GM12873 (cell line): ENCODE results near the gene HSBP1.
A peak's percentile ranks its signal among the peaks of the same experiment; 100 is the strongest.

ENCODE experiments used
- TF ChIP-seq, protein P1 (sequence below): IDR thresholded peaks from 2 replicates; pipeline ENCODE4 v1.5.1; 2012; ENCODE audit warnings: low read depth, mild to moderate bottlenecking, moderate library complexity, low read length, control low read depth; ENCODE audit not compliant: insufficient read depth; ENCODE audit errors: missing control alignments

HSBP1 gene

DNA sequence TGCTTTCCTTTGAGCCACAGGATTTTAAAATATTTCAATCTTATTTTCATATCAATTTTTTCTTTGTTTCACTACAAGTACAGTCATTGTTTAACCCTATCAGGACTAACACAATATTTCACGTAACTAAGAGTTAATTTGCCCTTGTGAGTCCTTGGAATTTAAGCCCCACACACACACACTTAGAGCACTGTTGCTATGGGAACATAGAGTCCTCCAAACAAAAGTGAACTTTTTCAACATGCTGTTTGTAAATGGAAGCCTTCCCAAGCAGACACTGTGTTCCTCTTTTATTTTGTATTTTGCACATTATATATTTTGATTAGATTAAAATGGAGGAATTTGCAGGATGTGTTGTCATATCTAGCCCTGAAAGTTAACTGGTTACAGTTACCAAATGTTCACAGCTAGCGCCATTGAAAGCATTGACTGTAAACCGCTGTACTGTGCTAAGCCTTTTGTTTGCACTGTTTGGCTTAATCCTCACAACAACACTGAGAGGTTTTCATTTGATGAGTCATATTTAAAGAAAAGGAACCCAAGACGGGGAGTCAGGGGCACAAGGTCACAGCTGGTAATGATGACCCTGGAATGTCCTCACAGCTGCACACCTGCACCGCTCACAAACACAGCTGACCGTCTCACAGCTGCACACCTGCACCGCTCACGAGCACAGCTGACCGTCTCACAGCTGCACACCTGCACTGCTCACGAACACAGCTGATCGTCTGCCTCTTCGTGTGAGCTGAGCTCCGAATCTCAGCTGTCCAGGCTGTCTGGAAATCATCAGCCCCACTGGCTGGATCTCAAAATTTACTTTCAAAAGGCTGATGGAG is 6.3 kb downstream of the HSBP1 start:
- TF ChIP-seq, protein P1, sequence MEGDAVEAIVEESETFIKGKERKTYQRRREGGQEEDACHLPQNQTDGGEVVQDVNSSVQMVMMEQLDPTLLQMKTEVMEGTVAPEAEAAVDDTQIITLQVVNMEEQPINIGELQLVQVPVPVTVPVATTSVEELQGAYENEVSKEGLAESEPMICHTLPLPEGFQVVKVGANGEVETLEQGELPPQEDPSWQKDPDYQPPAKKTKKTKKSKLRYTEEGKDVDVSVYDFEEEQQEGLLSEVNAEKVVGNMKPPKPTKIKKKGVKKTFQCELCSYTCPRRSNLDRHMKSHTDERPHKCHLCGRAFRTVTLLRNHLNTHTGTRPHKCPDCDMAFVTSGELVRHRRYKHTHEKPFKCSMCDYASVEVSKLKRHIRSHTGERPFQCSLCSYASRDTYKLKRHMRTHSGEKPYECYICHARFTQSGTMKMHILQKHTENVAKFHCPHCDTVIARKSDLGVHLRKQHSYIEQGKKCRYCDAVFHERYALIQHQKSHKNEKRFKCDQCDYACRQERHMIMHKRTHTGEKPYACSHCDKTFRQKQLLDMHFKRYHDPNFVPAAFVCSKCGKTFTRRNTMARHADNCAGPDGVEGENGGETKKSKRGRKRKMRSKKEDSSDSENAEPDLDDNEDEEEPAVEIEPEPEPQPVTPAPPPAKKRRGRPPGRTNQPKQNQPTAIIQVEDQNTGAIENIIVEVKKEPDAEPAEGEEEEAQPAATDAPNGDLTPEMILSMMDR, result no peak

DNA sequence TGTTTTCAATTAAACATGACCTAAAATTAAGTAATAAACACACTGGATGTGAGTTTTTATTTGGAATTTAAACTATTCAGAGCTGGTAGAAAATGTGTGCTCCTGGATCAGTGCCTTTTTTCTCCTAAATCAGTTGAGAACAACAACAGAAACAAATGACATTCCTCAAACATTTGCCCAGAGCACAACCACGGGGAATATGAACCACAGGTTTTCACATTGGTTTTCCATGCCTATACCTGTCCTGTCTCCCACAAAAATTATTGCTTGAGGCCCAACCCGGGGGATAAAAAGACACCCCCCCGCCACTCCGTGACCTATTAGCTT is 6.8 kb downstream of the HSBP1 start:
- TF ChIP-seq, protein P1, result no peak

DNA sequence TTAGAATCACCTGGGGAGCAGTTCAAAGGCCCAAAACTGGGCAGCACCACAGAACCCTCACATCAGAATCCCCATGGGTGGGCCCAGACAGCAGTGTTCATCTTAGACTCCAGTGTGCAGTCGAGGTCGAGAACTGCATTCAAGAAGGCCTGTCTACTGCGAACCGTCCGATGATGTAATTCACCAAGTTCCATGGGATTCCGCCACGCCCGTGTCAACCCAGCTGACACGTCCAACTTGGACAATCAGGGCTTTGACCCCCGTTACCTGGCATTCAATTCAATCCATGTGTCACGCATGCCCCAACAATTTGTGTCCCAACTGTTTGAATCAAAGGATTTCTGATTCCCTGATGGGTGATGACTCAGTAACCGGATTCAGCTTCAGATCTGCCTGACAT is 9.2 kb downstream of the HSBP1 start:
- TF ChIP-seq, protein P1, result no peak

DNA sequence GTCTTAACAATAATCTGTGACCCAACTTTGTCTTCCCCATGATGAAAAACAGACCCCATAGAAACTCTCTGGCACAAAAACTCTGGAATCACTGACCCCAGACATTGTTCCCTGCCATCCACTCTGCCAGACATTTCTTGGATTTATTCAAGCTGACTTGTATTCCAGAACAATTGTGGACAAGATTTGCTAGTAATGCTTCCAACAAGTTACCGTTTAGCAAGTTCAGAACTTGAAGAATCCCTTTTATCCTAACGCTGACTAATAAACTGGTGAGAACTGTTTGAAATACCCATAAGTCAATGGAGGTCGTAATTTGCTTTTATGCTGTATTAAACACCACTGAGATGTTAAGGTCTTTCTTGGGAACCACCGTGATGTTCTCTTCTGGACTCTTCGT is 10.5 kb downstream of the HSBP1 start:
- TF ChIP-seq, protein P1, result no peak

DNA sequence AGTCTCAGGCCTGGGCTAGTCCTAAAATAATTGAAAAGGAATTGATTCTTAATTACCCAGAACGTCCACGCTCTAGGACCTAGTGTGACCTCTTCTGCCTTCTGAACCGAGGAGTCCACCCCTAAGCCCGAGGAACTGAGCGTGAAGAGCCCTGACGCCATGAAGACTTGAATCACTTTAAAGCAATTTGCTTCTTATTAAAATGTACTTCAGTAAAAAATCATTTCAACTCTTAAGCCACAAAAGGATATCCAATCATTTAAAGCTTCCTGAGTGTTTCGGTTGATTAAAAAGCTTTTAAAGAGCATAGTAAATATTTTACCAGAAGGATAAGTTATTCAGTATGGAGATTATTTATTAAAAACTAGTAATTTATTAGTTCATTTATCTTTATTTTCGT is 11.6 kb downstream of the HSBP1 start:
- TF ChIP-seq, protein P1, result no peak

DNA sequence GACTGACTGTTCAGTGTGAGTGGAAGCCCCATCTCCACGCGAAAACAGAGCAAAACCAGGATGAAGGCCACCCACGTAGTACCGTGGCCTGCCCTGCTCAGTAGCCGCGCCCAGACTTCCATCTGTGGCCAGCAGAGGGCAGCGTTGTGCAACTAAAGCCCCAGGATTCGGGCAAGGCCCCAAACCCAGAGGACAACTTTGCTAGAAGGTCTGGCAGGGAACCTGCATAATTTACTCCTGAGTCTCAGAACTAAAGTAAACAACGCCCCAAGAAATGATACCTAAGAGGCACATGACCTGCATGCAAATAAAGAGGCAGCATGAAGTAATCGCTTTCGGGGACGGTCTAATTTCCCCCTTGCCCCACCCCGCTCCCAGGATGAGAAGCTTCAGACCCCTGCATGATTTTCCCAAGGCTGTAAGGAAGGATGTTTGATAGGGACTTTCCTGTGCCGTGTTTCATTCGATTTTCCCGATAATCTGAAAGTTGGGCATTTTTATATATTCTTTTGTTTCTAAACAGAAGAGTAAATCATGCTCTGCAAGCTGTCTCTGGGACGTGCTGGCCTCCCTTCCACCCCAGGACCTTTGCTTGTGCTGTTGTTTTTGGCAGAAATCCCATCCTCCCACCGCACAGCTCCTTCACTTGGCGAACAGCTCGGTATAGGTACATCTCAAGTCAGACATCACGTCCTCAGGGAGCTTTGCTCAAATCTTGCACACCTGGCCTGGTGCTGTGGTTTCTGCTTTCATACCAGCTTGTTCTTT is 18.6 kb downstream of the HSBP1 start:
- TF ChIP-seq, protein P1, result peak; percentile 94

DNA sequence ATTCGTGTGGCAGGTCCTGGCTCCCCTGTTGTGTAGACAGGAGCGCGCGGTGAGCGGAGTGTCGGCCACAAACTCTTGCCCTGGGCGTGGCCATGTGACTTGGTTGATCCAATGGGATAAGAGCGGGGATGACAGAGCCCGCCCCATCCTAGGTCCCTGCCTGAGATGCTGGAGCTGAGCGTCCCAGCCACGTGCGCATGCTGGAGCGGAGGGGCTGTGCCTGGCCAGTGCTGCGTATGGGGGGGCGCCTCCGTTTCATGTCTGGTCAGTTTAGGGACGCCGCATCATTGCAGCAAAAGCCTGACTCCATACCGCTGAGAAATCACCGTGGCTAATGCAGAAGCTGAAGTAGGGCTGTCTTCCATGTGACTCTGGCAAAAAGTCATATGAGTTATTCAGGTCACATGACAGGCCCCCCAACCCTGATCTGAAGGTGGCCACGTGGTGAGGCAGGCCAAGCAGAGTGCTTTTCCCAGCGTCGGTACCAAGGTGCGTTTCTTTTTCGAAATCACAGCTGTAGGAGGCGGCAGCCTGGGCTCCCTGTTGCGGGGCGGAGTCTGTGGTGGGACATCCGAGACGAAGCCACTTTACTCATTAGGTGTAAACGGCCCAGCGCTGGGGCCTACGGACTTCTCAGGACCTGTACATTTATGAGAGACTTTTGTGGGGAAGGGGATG is 22.5 kb downstream of the HSBP1 start:
- TF ChIP-seq, protein P1, result no peak
